ENCODE results near the gene MRPL42.
"Not testable (repeated sequence)": the region's sequence is repeated elsewhere in the genome, so short reads cannot be mapped to it uniquely, and the experiment has no call there.

MRPL42 gene

GRCh38 chr12:93467351-93468007, at the start of gene MRPL42:
MRPL42 (plus strand) TSS chr12:93467514; CDS start chr12:93469286, 1,772 bp downstream.
- DNase-seq, result peak; percentile 97

- DNase-seq, result no peak
Measured at GRCh38 chr12:93417967-93418480, 49.3 kb upstream of the MRPL42 start.

GRCh38 chr12:93419388-93420034, 47.8 kb upstream of the MRPL42 start:
- DNase-seq, result no peak

GRCh38 chr12:93422050-93422449, 45.3 kb upstream of the MRPL42 start:
- no peak for DNase-seq

- no peak for DNase-seq
Measured at GRCh38 chr12:93425736-93426411, 41.4 kb upstream of the MRPL42 start.

- DNase-seq, result no peak
Measured at GRCh38 chr12:93426412-93426805, 40.9 kb upstream of the MRPL42 start.

- no peak for DNase-seq
Measured at GRCh38 chr12:93427779-93428564, 39.3 kb upstream of the MRPL42 start.

GRCh38 chr12:93429448-93429847, 37.9 kb upstream of the MRPL42 start:
- DNase-seq, result no peak

- DNase-seq, result no peak
Measured at GRCh38 chr12:93429852-93430251, 37.5 kb upstream of the MRPL42 start.

GRCh38 chr12:93430280-93430679, 37.0 kb upstream of the MRPL42 start:
- peak; percentile 55 for DNase-seq

- DNase-seq, result not testable (repeated sequence)
Measured at GRCh38 chr12:93432031-93432430, 35.3 kb upstream of the MRPL42 start.

- no peak for DNase-seq
Measured at GRCh38 chr12:93434256-93434865, 33.0 kb upstream of the MRPL42 start.

GRCh38 chr12:93438266-93439050, 28.9 kb upstream of the MRPL42 start:
- DNase-seq, result no peak

GRCh38 chr12:93440043-93440835, 27.1 kb upstream of the MRPL42 start:
- no peak for DNase-seq

GRCh38 chr12:93441081-93441616, 26.2 kb upstream of the MRPL42 start:
- DNase-seq, result no peak

GRCh38 chr12:93441617-93442410, 25.5 kb upstream of the MRPL42 start, which contains the start of gene UBE2N:
UBE2N (minus strand) TSS chr12:93441947; CDS start chr12:93441884, 63 bp downstream.
- DNase-seq, result peak; percentile 100

- no peak for DNase-seq
Measured at GRCh38 chr12:93442411-93443340, 24.6 kb upstream of the MRPL42 start.

- DNase-seq, result no peak
Measured at GRCh38 chr12:93443576-93443975, 23.7 kb upstream of the MRPL42 start.
